ENCODE results near the gene C7orf33. TPM values are rescaled to one million over a fixed set of nuclear protein-coding genes. Genes with fewer than 3 reads are reported as not detected.

C7orf33 gene
- total RNA-seq, 1 experiment from 2014 or later, result not detected

- Histone ChIP-seq H3K27me3 (ENCODE audit: control insufficient read depth, insufficient read depth, low read length) (no peaks in the 10 kb centered on the region), H3K4me3 (ENCODE audit: low read depth in 2 of 2, low read length in 2 of 2) (no peak overlapping the region), H3K9me3 (ENCODE audit: control insufficient read depth, insufficient read depth, low read depth, low read length) (no peaks in the 10 kb centered on the region), H3K36me3 (ENCODE audit: control insufficient read depth, insufficient read depth, low read length) (no peaks in the 10 kb centered on the region), H3K4me1 (ENCODE audit: control insufficient read depth, insufficient read depth, low read length) (no peaks in the 10 kb centered on the region), H3K27ac (ENCODE audit: low read length) (no peak overlapping the region)
- ATAC-seq (no peak), DNase-seq (ENCODE audit: low read depth, low spot score) (no peak)
- CTCF ChIA-PET, result no interaction called here
- intact Hi-C loops (cut with micrococcal nuclease; ENCODE audit: unreplicated experiment), result no loop called here
- in situ Hi-C loops (cut with HindIII; ENCODE audit: low pct_unique_long_range_greater_than_20kb, low sequenced_read_pairs), result no loop called here
- TF ChIP-seq SIN3A (IDR thresholded peaks at IDR 0.05; ENCODE audit: borderline replicate concordance, insufficient read depth, low read depth, low read length) (no peak), POLR2AphosphoS5 (IDR thresholded peaks at IDR 0.05; ENCODE audit: low read depth, low read length) (no peak), TCF7L2 (IDR thresholded peaks at IDR 0.05; ENCODE audit: low read depth, low read length) (no peak)
- TF ChIP-seq, protein P1, sequence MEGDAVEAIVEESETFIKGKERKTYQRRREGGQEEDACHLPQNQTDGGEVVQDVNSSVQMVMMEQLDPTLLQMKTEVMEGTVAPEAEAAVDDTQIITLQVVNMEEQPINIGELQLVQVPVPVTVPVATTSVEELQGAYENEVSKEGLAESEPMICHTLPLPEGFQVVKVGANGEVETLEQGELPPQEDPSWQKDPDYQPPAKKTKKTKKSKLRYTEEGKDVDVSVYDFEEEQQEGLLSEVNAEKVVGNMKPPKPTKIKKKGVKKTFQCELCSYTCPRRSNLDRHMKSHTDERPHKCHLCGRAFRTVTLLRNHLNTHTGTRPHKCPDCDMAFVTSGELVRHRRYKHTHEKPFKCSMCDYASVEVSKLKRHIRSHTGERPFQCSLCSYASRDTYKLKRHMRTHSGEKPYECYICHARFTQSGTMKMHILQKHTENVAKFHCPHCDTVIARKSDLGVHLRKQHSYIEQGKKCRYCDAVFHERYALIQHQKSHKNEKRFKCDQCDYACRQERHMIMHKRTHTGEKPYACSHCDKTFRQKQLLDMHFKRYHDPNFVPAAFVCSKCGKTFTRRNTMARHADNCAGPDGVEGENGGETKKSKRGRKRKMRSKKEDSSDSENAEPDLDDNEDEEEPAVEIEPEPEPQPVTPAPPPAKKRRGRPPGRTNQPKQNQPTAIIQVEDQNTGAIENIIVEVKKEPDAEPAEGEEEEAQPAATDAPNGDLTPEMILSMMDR (IDR thresholded peaks at IDR 0.05), result no peak
- TF ChIP-seq, protein P2, sequence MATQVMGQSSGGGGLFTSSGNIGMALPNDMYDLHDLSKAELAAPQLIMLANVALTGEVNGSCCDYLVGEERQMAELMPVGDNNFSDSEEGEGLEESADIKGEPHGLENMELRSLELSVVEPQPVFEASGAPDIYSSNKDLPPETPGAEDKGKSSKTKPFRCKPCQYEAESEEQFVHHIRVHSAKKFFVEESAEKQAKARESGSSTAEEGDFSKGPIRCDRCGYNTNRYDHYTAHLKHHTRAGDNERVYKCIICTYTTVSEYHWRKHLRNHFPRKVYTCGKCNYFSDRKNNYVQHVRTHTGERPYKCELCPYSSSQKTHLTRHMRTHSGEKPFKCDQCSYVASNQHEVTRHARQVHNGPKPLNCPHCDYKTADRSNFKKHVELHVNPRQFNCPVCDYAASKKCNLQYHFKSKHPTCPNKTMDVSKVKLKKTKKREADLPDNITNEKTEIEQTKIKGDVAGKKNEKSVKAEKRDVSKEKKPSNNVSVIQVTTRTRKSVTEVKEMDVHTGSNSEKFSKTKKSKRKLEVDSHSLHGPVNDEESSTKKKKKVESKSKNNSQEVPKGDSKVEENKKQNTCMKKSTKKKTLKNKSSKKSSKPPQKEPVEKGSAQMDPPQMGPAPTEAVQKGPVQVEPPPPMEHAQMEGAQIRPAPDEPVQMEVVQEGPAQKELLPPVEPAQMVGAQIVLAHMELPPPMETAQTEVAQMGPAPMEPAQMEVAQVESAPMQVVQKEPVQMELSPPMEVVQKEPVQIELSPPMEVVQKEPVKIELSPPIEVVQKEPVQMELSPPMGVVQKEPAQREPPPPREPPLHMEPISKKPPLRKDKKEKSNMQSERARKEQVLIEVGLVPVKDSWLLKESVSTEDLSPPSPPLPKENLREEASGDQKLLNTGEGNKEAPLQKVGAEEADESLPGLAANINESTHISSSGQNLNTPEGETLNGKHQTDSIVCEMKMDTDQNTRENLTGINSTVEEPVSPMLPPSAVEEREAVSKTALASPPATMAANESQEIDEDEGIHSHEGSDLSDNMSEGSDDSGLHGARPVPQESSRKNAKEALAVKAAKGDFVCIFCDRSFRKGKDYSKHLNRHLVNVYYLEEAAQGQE (IDR thresholded peaks at IDR 0.05; ENCODE audit: insufficient read depth in 1 of 2, low read depth in 2 of 2, low read length in 1 of 2), result no peak
- POLR2A ChIA-PET, result interaction anchor here (1.0 kb wide), 1 partner anchor 18 kb away, joined by 4 read pairs; no protein-coding TSS in a partner anchor
- no TSS peak for BruUV-seq (replicated peaks)
Measured at GRCh38 chr7:148566736-148567135, 23.8 kb upstream of the C7orf33 start.

GRCh38 chr7:148567524-148567923 is 23.0 kb upstream of the C7orf33 start:
- H3K4me3 ChIP-seq (ENCODE audit: low read depth in 2 of 2, low read length in 2 of 2), result no peak overlapping the region
- intact Hi-C loops (cut with micrococcal nuclease; ENCODE audit: unreplicated experiment) (no loop called here), in situ Hi-C loops (cut with HindIII; ENCODE audit: low pct_unique_long_range_greater_than_20kb, low sequenced_read_pairs) (no loop called here)
- H3K36me3 ChIP-seq (ENCODE audit: control insufficient read depth, insufficient read depth, low read length), result no peaks in the 10 kb centered on the region
- H3K27me3 ChIP-seq (ENCODE audit: control insufficient read depth, insufficient read depth, low read length), result no peaks in the 10 kb centered on the region
- H3K9me3 ChIP-seq (ENCODE audit: control insufficient read depth, insufficient read depth, low read depth, low read length), result no peaks in the 10 kb centered on the region
- DNase-seq (ENCODE audit: low read depth, low spot score) (no peak), ATAC-seq (no peak)
- TF ChIP-seq, protein P1 (IDR thresholded peaks at IDR 0.05), result no peak
- no peak for TF ChIP-seq POLR2AphosphoS5 (IDR thresholded peaks at IDR 0.05; ENCODE audit: low read depth, low read length)
- no peak overlapping the region for H3K27ac ChIP-seq (ENCODE audit: low read length)
- CTCF ChIA-PET, result no interaction called here
- POLR2A ChIA-PET, result interaction anchor here (1.0 kb wide), 1 partner anchor 17 kb away, joined by 4 read pairs; no protein-coding TSS in a partner anchor
- no peaks in the 10 kb centered on the region for H3K4me1 ChIP-seq (ENCODE audit: control insufficient read depth, insufficient read depth, low read length)
- BruUV-seq (replicated peaks), result no TSS peak

Measured in Panc1 (cell line).